Measurements from ENCODE around the gene NMNAT1. TPM values are rescaled to one million over a fixed set of nuclear protein-coding genes. Genes with fewer than 3 reads are reported as not detected.

The NMNAT1 gene
- total RNA-seq, 1 experiment from 2014 or later, result 2.8 TPM

GRCh38 chr1:9990944-9991343 lies 47.7 kb downstream of the NMNAT1 start:
- Mint-ChIP-seq H3K27ac (no peak overlapping the region), H3K9me3 (no peaks in the 10 kb centered on the region), H3K36me3 (ENCODE audit: insufficient read depth in 1 of 3, low read depth in 3 of 3) (no peaks in the 10 kb centered on the region), H3K4me3 (no peak overlapping the region), H3K27me3 (ENCODE audit: low read depth) (peaks cover 18% of the 10 kb centered on the region), H3K4me1 (no peaks in the 10 kb centered on the region)
- no peak overlapping the region for H2BK5ac ChIP-seq (ENCODE audit: insufficient read length, low read length)
- H2BK12ac ChIP-seq (ENCODE audit: insufficient read length, low read depth, low read length), result no peak overlapping the region
- no peak overlapping the region for H4K5ac ChIP-seq (ENCODE audit: insufficient read length, low read depth, low read length)
- no peaks in the 10 kb centered on the region for H3K79me1 ChIP-seq (ENCODE audit: insufficient read depth, low read depth, low read length, poor library complexity, severe bottlenecking)
- H2BK20ac ChIP-seq (ENCODE audit: low read depth, low read length, poor library complexity, severe bottlenecking), result no peak overlapping the region
- no peaks in the 10 kb centered on the region for H3K23me2 ChIP-seq (ENCODE audit: insufficient read length, low read depth, low read length, poor library complexity, severe bottlenecking)
- H3K9me3 ChIP-seq (ENCODE audit: control insufficient read depth, low read depth, low read length), result no peaks in the 10 kb centered on the region
- H3K18ac ChIP-seq (ENCODE audit: insufficient read length, low read depth, low read length), result no peak overlapping the region
- no peaks in the 10 kb centered on the region for H3K4me1 ChIP-seq (ENCODE audit: insufficient read depth, low read length)
- no peak overlapping the region for H2AFZ ChIP-seq (ENCODE audit: low read length)
- H3K56ac ChIP-seq (ENCODE audit: insufficient read length, low read depth, low read length), result no peak overlapping the region
- no peak overlapping the region for H2AK5ac ChIP-seq (ENCODE audit: insufficient read length, low read length)
- H3K23ac ChIP-seq (ENCODE audit: insufficient read length, low read depth, low read length), result no peak overlapping the region
- no peaks in the 10 kb centered on the region for H4K20me1 ChIP-seq (ENCODE audit: control insufficient read depth, insufficient read depth, insufficient read length)
- TF ChIP-seq, protein P1, sequence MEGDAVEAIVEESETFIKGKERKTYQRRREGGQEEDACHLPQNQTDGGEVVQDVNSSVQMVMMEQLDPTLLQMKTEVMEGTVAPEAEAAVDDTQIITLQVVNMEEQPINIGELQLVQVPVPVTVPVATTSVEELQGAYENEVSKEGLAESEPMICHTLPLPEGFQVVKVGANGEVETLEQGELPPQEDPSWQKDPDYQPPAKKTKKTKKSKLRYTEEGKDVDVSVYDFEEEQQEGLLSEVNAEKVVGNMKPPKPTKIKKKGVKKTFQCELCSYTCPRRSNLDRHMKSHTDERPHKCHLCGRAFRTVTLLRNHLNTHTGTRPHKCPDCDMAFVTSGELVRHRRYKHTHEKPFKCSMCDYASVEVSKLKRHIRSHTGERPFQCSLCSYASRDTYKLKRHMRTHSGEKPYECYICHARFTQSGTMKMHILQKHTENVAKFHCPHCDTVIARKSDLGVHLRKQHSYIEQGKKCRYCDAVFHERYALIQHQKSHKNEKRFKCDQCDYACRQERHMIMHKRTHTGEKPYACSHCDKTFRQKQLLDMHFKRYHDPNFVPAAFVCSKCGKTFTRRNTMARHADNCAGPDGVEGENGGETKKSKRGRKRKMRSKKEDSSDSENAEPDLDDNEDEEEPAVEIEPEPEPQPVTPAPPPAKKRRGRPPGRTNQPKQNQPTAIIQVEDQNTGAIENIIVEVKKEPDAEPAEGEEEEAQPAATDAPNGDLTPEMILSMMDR (conservative IDR thresholded peaks at IDR 0.05), result no peak
- H3K14ac ChIP-seq (ENCODE audit: insufficient read depth, low read length), result no peak overlapping the region
- H4K91ac ChIP-seq (ENCODE audit: insufficient read length, low read depth, low read length), result no peak overlapping the region
- H2BK120ac ChIP-seq (ENCODE audit: low read depth, low read length, poor library complexity, severe bottlenecking), result no peak overlapping the region
- no CpG with 5 or more reads among the region's 2 CpGs for WGBS (ENCODE audit: extremely low coverage, insufficient read length, low lambda C conversion rate)
- H3K79me2 ChIP-seq (ENCODE audit: insufficient read depth, low read length), result no peaks in the 10 kb centered on the region
- H3K4me2 ChIP-seq (ENCODE audit: insufficient read depth, insufficient read length, low read length), result no peak overlapping the region
- H2BK15ac ChIP-seq (ENCODE audit: low read depth, low read length), result no peak overlapping the region
- no peak overlapping the region for H3K9ac ChIP-seq (ENCODE audit: extremely low read depth, insufficient read length, low read length)
- DNase-seq, result no peak
- H3T11ph ChIP-seq (ENCODE audit: low read length), result no peak overlapping the region
- no peaks in the 10 kb centered on the region for H3K27me3 ChIP-seq (ENCODE audit: insufficient read depth, low read length)
- H4K8ac ChIP-seq (replicated peaks; ENCODE audit: insufficient read length, low read depth, low read length), result no peak overlapping the region
- H3K27ac ChIP-seq (ENCODE audit: insufficient read length, low read depth, low read length), result no peak overlapping the region
- no peak overlapping the region for H3K4ac ChIP-seq (ENCODE audit: low read depth, low read length)
